ENCODE data around the gene GNB1.
A peak's percentile ranks its signal among the peaks of the same experiment; 100 is the strongest.
"Not testable (repeated sequence)": the region's sequence is repeated elsewhere in the genome, so short reads cannot be mapped to it uniquely, and the experiment has no call there.

The GNB1 gene

GRCh38 chr1:1858382-1859086 is 32.4 kb downstream of the GNB1 start:
- DNase-seq = peak; percentile 88

- no peak for DNase-seq
Observed at GRCh38 chr1:1857096-1857703, 33.7 kb downstream of the GNB1 start.

DNA sequence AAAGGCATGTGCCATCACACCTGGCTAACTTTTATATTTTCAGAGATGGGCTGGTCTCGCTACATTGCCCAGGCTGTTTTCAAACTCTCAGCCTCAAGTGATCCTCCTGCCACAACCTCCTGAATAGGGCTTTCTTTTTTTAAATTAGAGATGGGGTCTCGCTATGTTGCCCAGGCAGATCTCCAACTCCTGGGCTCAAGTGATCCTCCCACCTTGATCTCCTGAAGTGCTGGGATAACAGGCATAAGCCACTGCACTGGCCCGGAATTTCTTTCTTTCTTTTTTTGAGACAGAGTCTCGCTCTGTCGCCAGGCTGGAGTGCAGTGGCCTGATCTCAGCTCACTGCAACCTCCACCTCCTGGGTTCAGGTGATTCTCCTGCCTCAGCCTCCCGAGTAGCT is 34.7 kb downstream of the GNB1 start:
- not testable (repeated sequence) for DNase-seq

GRCh38 chr1:1853593-1854257 is 37.2 kb downstream of the GNB1 start:
- no peak for DNase-seq

- DNase-seq = no peak
Observed at GRCh38 chr1:1852619-1853414, 38.1 kb downstream of the GNB1 start.

- DNase-seq = no peak
Observed at GRCh38 chr1:1847890-1848289, 43.0 kb downstream of the GNB1 start.

DNA sequence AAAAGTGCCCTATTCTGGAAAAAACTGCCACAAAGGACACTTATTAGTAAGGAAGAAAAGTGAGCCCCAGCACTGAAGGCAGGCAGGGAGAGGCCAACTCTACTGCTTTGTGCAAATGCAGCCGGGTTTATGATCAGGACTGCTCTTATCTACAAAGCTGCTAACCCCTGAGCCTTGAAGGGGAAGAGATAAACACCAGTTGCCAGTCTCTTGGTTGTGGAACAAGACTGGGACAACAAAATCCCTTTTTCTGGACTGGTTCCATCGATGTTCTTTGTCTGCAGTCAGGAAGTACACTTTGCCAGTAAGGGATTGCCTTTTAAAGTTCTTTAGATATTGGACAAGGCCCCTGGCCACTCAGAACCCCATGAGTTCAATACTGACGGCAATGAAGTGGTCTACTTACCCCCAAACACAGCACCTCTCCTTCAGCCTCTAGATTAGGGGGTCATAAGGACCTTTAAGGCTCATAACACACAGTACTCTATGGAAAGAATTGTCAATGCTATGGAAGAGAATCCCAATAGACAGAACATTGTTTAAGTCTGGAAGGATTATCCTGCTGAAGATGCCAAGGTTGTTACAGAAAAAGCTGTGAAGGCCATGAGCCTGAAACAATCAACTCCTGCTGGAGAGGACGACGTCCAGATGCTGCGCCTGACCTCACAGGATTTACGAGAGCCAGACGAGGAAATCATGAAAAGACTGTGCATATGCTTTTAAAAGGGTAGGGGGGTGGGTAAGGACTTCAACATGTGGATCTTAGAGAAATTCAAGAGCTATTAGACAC is 43.6 kb downstream of the GNB1 start:
- DNase-seq = no peak

GRCh38 chr1:1846386-1846918 is 44.4 kb downstream of the GNB1 start:
- DNase-seq = no peak

DNA sequence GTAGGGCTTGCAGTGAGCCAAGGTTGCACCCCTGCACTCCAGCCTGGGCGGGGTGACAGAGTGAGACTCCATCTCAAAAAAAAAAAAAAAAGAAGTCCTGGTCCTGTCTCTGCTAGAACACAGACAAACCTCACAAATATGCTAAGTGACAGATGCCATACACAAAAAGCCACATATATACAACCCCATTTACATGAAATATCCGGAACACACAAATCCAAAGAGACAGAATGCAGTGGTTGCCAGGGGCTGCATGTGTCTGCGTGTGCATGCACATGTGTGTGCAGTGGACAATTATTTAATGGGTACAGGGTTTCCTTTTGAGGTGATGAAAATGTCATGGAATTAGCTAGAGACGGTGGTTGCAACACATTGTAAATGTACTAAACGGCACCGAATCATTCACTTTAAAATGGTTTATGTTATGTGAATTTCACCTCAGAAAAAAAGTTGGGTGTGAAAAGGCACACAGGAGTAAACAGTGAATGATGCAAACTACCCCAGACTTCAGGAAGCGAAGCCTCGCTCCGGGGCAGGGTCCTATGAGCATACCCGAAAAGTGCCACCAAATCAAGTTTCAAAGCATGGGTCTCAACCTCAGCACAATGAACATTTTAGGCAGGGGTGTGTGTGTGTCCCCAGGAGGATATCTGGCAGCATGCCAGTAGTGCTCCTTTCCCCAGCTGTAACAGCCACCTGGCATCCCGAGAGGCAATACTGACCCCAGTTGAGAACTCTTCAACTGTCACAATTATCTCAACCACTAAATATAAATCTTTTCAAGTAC is 48.3 kb downstream of the GNB1 start:
- no peak for DNase-seq

- no peak for DNase-seq
Observed at GRCh38 chr1:1841575-1841995, 49.3 kb downstream of the GNB1 start.

DNA sequence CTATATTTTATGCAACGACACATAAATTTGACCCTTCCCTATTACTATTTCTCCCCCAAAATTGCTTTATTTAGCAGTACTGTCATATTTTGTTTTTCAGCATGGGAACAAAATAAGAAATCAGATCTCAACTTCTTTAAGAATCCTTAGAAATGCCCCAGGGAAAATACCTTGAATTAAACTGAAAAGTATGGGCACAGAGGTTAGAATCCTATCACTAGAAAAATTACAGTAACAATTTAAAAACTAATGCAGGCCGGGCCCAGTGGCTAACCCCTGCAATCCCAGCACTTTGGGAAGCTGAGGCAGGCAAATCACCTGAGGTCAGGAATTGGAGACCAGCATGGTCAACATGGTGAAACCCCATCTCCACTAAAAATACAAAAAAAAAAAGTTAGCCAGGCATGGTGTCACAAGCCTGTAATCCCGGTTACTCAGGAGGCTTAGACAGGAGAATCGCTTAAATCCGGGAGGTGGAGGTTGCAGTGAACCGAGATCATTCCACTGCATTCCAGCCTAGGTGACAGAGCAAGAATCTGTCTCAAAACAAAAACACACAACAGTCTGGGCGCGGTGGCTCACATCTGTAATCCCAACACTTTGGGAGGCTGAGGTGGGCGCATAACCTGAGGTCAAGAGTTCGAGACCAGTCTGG is 51.4 kb downstream of the GNB1 start:
- DNase-seq = no peak

DNA sequence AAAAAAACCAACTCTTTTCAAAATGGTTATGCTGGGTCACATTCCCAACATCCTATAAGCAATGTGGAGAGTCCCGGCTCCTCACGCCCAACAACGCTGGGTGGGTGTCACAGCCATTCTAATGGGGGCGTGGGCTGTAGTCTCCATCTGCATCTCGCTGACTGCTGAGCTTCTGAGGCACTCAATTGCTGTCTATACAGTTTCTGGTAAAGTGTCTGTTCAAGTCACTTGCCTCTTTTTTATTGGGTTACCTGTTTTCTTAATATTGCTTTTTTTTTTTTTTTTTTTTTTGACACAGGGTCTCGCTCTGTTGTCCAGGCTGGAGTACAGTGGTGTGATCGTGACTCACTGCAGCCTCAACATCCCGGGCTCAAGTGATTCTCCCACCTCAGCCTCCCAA is 54.8 kb downstream of the GNB1 start:
- no peak for DNase-seq

GRCh38 chr1:1835546-1835945 is 55.3 kb downstream of the GNB1 start:
- DNase-seq = no peak

DNA sequence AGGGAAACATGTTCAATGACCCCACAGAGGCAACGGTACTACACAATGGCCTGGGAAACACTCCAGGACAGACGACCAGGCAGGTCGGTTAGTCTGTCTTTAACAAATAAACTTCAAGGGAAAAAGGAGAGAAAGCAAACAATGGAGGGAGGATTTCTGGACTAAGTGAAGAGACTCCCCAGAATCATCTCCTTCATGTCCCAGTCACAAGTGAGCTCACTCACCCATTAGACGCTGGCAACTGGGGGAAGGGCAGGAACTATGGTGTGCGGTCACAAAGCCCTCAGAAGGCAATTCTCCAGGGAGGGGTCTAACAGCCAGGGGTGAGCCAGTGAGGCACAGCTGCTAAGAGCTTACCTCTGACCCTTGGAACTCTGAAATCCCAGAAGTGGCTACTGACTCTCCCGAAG is 57.0 kb downstream of the GNB1 start:
- peak; percentile 43 for DNase-seq

GRCh38 chr1:1833456-1833855 is 57.4 kb downstream of the GNB1 start:
- DNase-seq = no peak

GRCh38 chr1:1832820-1833219 is 58.1 kb downstream of the GNB1 start:
- no peak for DNase-seq

DNA sequence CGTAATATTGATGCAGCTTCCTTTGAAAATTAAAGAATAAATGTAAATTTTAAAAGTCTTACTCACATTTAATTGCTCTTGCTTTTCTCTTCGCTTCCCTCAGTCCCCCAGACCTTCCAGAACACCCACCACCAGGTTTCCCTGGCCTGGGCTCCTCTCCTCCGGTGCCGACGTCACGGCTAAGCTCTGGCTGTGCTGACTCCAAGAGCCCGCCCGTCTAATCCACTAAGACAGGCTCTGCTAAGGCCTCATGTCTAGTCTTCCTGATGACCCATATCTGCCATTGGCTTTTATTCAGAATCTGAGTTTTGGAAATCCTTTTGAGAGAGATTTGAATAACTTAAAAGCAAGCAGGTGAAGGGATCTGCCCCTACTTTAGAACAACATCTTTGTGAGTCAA is 58.7 kb downstream of the GNB1 start:
- DNase-seq = no peak

- peak; percentile 33 for DNase-seq
Observed at GRCh38 chr1:1827089-1827848, 63.6 kb downstream of the GNB1 start.

DNA sequence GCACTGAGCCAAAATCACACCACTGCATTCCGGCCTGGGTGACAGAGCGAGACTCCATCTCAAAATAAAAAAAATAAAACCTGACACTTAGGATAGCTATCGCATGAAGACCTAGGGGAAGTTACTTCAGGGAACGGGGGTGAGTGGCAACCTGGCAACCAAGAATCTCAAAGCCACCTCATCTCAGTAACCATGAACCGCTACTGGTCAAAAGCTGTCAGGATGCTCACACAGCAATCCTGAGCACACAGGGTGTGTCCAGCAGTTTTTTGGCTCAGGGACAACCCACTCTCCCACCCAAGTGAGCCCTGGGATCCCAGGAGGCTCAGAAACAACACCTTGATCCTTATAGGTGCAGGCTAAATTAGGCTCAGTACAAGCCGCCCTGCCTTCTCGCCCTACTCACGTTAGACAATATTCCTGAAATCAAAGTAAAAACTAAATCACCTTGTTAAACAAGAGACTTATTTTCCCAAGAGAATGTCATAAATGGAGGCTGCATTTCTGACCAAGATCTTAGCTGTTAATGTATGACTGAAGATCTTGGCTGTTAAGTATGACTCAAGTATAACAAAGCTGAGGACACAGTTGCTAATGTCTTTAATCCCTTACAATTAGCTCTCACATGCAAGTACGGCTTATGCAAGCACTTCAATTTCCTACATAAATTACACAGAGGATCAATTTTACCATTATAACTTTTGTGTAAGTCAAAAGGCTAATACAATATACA is 64.4 kb downstream of the GNB1 start:
- peak; percentile 30 for DNase-seq
